Activated CD8-positive, alpha-beta memory T cell treated with anti-CD3 and anti-CD28 coated beads for 48 hours (primary cell): ENCODE results near the gene TOX4.

Source experiments
- DNase-seq, 3 experiments: peaks; one replicate each; pipeline ENCODE4 v3.0.0-alpha.2; 2020; ENCODE audit warnings: low read depth in 2 of 3, low spot score in 2 of 3

The TOX4 gene

GRCh38 chr14:21501568-21501967, 24.6 kb downstream of the TOX4 start:
- DNase-seq = no peak

DNA sequence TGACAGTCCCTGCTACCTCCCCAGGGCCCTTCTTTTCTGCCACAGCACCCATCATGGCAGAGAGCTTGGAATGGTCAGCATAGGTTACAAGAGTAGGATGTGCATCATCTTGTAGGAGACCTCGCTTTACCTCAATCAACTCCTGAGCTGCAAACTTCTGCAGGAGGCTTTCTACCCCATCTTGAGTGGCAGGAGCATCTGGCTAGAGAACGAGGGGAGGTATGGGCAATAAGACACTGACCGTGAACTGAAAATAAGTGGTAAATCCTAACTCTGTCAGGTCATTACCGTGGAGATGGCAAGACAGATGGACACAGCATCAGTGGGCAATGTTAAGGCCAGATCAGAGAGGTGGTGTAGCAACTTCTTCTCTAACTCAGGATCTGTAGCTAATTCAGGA, 26.4 kb downstream of the TOX4 start:
- DNase-seq = no peak

GRCh38 chr14:21505012-21505553, 28.1 kb downstream of the TOX4 start:
- no peak for DNase-seq

- no peak for DNase-seq
These were observed 29.6 kb downstream of the TOX4 start for GRCh38 chr14:21506557-21506956.

GRCh38 chr14:21509432-21510143, 32.6 kb downstream of the TOX4 start:
- DNase-seq = no peak

DNA sequence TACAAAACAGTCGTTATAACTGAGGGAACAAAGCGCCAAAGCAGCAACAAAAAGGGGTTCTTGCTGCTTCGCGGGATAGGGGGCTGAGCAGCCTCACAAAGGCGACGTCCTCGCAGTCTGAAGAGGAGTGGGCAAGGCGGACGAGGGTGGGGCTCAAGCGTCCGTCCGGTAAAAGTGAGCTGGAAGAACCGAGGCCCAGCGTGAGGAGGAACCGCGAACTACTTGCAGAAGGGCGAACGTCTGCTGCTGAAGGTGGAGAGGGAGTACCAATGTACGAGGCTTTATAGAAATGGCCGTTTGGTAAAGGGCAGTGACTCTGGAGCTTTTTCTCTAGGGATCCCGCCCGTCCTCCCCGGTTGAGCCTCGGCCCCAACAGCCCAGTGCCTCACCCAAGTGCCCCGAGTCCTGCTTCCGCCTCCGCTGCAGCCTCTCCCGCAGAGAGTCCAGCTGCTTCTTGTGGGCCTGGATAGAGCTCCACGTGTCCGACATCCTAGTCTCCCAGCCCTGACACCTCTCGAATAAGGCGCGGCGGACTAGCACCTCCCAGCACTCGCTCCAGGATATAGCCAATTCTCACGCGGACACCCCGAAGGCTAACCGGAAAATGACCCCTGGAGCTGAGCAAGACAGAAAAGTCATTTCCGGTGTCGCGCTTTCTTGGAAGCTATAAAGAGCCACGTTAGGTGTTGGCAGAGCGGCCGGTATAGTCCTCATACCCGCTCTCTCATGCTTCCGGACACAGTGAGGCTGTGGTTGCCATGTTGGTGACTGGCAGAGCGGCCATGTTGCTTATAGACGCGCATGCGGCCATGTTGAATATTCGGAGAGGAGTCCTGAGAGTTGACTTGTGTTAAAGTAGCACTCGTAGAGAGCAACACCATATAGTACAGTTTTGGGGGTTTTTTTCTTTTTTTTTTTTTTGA, 34.0 kb downstream of the TOX4 start, which contains the start of gene METTL3:
METTL3 (minus strand) TSS at position 606 of the 923 bp plus-strand sequence; CDS start at position 489, 117 bp downstream.
- peak; percentile 54 to 79 (median 75) for DNase-seq

- DNase-seq = no peak
These were observed 37.3 kb downstream of the TOX4 start for GRCh38 chr14:21514341-21514740.

DNA sequence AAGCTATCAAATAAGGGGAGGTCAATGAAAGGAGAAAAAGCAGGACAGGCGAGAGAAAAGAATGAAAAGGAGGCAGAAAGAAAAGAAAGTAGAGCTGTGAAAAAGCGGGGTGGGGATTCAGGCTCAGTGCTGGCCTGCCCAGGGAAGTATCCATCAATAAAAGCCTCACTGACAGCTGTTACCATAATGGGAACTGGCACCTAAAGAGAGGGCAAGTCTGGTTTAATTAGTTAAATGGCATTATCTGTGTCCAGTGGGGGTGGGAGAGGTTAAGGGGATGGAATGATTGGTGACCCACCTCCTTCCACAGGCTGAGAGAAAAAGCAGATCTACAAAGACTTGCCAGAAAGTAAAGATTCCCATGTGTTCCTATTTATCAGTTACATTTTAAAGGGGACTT, 41.7 kb downstream of the TOX4 start:
- DNase-seq = no peak

- no peak for DNase-seq
These were observed 43.8 kb downstream of the TOX4 start for GRCh38 chr14:21520767-21521166.

GRCh38 chr14:21521501-21521900, 44.5 kb downstream of the TOX4 start:
- DNase-seq = no peak

DNA sequence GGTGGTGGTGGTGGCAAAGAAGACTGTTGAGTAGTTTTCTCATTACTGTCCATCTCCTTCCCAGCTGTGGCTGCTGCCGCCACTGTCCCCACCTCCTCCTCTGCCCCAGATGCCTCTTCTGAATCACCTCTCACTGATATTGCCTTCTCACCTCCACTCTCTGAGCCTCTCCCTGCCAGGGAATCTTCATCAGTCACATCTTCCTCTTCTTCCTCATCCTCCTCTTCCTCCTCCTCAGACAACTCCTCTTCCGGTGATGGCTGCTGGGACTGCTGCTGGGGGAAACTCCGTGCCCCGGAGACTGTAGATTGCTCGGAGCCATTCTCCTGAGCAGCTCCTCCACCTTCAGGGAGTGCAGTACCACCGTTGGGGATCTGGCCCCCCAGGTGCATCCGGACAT, 46.2 kb downstream of the TOX4 start:
- DNase-seq = no peak

GRCh38 chr14:21524575-21525490, 47.8 kb downstream of the TOX4 start:
- DNase-seq = no peak

DNA sequence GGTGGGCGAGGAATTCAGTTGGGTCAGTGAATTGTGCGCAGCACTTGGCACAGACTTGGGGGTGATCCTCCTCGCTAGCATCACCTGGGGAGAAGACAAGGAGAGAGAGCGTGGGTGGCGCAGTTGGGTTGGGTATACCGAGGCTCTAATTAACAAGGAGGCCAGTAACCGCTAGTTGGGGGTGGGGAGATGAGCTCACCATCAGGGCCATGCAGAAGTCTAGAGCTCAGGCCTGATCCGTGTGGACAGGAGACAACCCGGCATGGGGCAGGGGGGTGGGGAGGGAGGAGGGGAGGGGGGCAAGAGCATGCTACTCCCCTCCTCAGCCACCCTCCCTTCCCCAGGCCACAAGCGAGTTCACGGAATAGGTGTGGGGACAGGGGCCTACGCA, 48.6 kb downstream of the TOX4 start:
- no peak for DNase-seq

- peak in 2 of 3 experiments; percentile 23 to 55 for DNase-seq
These were observed 49.1 kb downstream of the TOX4 start, which contains the start of gene SALL2 for GRCh38 chr14:21525962-21526671. Gene SALL2, minus strand, starts transcription at chr14:21526346. Its CDS starts 219 bp downstream, at chr14:21526127.

- DNase-seq = no peak
These were observed 49.8 kb downstream of the TOX4 start for GRCh38 chr14:21526672-21527317.

GRCh38 chr14:21527318-21527679, 50.3 kb downstream of the TOX4 start:
- DNase-seq = no peak

DNA sequence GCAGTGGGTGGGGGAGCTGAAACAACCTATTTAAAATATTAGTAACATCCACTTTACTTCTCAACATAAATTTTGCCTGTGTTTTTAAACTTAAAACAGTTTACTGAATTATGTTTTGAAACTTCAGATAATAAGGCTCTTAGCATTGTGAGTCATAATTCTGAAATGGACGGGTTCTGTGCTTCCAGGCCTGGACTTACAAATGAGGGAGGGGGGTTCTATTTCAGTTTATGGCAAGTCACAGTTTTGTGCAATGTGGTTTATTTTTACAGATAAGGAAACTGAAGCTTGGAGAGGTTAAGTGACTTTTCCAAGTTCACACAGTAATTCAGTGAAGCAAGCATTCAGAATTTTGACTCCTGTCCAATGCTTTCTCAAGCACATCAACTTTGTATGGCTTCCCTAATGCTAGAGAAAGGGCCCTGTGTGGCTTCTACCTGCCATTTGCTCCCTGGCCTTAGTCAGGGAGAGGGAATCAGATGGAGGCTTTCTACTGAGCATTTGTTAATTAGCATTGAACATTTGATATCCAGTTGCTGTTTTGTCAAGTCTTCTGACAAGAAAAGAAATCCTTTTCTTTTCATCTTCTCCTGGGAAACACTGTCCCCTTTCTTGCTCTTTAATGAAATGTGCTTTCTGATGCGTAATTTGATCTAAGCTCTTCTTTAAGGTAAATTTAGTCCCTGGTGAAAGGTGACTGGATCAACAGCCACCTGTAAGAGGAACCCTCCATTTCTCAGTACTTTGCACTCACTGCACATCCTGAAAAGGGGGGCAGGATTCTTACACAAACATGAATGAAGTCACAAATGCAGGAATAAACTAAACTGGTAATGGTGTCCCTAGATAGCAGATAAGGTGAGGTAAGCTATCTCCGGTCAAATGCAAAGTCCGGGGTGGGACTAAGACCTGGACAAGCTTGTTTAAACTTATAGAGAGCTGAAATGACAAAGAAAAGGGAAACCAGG, 51.7 kb downstream of the TOX4 start:
- no peak for DNase-seq

GRCh38 chr14:21529515-21529914, 52.5 kb downstream of the TOX4 start:
- no peak for DNase-seq

GRCh38 chr14:21533294-21533693, 56.3 kb downstream of the TOX4 start:
- DNase-seq = no peak
